ENCODE data around the gene MESD. TPM values are rescaled to one million over a fixed set of nuclear protein-coding genes. Genes with fewer than 3 reads are reported as not detected.
A peak's percentile ranks its signal among the peaks of the same experiment; 100 is the strongest.

MESD gene
- total RNA-seq, 1 experiment from 2014 or later: 21.2 TPM

- no TSS peak for BruUV-seq (replicated peaks)
- H3K36me3 ChIP-seq (ENCODE audit: low read depth, low read length): no peaks in the 10 kb centered on the region
- H3K9me3 ChIP-seq (ENCODE audit: low read length): no peaks in the 10 kb centered on the region
- H3F3A ChIP-seq (ENCODE audit: low read length, unreplicated experiment): no peaks in the 10 kb centered on the region
- no peak overlapping the region for H2AFZ ChIP-seq (ENCODE audit: low read length)
- ChIA-PET POLR2A (ENCODE audit: unreplicated experiment) (no interaction called here), CTCF (no interaction called here)
- H3K27me3 ChIP-seq (ENCODE audit: low read length): no peaks in the 10 kb centered on the region
- H3K4me2 ChIP-seq (ENCODE audit: low read length): no peak overlapping the region
- DNase-seq (peak; percentile 15), ATAC-seq (no peak)
- TF ChIP-seq CTCF (conservative IDR thresholded peaks at IDR 0.05; ENCODE audit: low read depth, low read length) (no peak), EZH2phosphoT487 (IDR thresholded peaks at IDR 0.05; ENCODE audit: borderline replicate concordance, low read length) (no peak), EZH2 (IDR thresholded peaks at IDR 0.05; ENCODE audit: low read length, unreplicated experiment) (no peak)
- H3K4me1 ChIP-seq (ENCODE audit: insufficient read depth, low read length): no peaks in the 10 kb centered on the region
- H3K27ac ChIP-seq (ENCODE audit: low read length): peak overlapping the region; percentile 9; the same call in 1 of the 2 replicates
- H4K20me1 ChIP-seq (ENCODE audit: low read length): no peaks in the 10 kb centered on the region
- H3K9me2 ChIP-seq (replicated peaks; ENCODE audit: low read length): no peaks in the 10 kb centered on the region
- no peak overlapping the region for H3K9ac ChIP-seq (ENCODE audit: low read length)
- intact Hi-C loops (cut with micrococcal nuclease): no loop called here
- no peaks in the 10 kb centered on the region for H3K79me2 ChIP-seq (ENCODE audit: low read length)
- H3K4me3 ChIP-seq (ENCODE audit: low read length): no peak overlapping the region
Observed at GRCh38 chr15:81023483-81024264, 34.1 kb upstream of the MESD start.

- no peaks in the 10 kb centered on the region for H4K20me1 ChIP-seq (ENCODE audit: low read length)
- H3K9ac ChIP-seq (ENCODE audit: low read length): no peak overlapping the region
- ChIA-PET POLR2A (ENCODE audit: unreplicated experiment) (no interaction called here), CTCF (no interaction called here)
- TF ChIP-seq CTCF (conservative IDR thresholded peaks at IDR 0.05; ENCODE audit: low read depth, low read length) (no peak), EZH2 (IDR thresholded peaks at IDR 0.05; ENCODE audit: low read length, unreplicated experiment) (no peak), EZH2phosphoT487 (IDR thresholded peaks at IDR 0.05; ENCODE audit: borderline replicate concordance, low read length) (no peak)
- no peaks in the 10 kb centered on the region for H3K79me2 ChIP-seq (ENCODE audit: low read length)
- no peak overlapping the region for H3K4me2 ChIP-seq (ENCODE audit: low read length)
- H3F3A ChIP-seq (ENCODE audit: low read length, unreplicated experiment): no peaks in the 10 kb centered on the region
- H2AFZ ChIP-seq (ENCODE audit: low read length): no peak overlapping the region
- no peaks in the 10 kb centered on the region for H3K27me3 ChIP-seq (ENCODE audit: low read length)
- ATAC-seq (no peak), DNase-seq (no peak)
- H3K9me2 ChIP-seq (replicated peaks; ENCODE audit: low read length): no peaks in the 10 kb centered on the region
- H3K4me3 ChIP-seq (ENCODE audit: low read length): no peak overlapping the region
- intact Hi-C loops (cut with micrococcal nuclease): no loop called here
- no peaks in the 10 kb centered on the region for H3K36me3 ChIP-seq (ENCODE audit: low read depth, low read length)
- no peaks in the 10 kb centered on the region for H3K4me1 ChIP-seq (ENCODE audit: insufficient read depth, low read length)
- BruUV-seq (replicated peaks): no TSS peak
- no peak overlapping the region for H3K27ac ChIP-seq (ENCODE audit: low read length)
- H3K9me3 ChIP-seq (ENCODE audit: low read length): no peaks in the 10 kb centered on the region
Observed at GRCh38 chr15:81021321-81021720, 31.7 kb upstream of the MESD start.

GRCh38 chr15:81018197-81018596 is 28.6 kb upstream of the MESD start:
- DNase-seq (no peak), ATAC-seq (no peak)
- Histone ChIP-seq H4K20me1 (ENCODE audit: low read length) (no peaks in the 10 kb centered on the region), H3K27me3 (ENCODE audit: low read length) (no peaks in the 10 kb centered on the region), H3K36me3 (ENCODE audit: low read depth, low read length) (no peaks in the 10 kb centered on the region), H3K27ac (ENCODE audit: low read length) (no peak overlapping the region), H3K9me3 (ENCODE audit: low read length) (no peaks in the 10 kb centered on the region), H2AFZ (ENCODE audit: low read length) (no peak overlapping the region), H3K9me2 (replicated peaks; ENCODE audit: low read length) (no peaks in the 10 kb centered on the region), H3K4me2 (ENCODE audit: low read length) (no peak overlapping the region), H3K79me2 (ENCODE audit: low read length) (no peaks in the 10 kb centered on the region), H3K4me3 (ENCODE audit: low read length) (no peak overlapping the region), H3F3A (ENCODE audit: low read length, unreplicated experiment) (no peaks in the 10 kb centered on the region), H3K4me1 (ENCODE audit: insufficient read depth, low read length) (no peaks in the 10 kb centered on the region), H3K9ac (ENCODE audit: low read length) (no peak overlapping the region)
- ChIA-PET CTCF (no interaction called here), POLR2A (ENCODE audit: unreplicated experiment) (no interaction called here)
- BruUV-seq (replicated peaks): no TSS peak
- intact Hi-C loops (cut with micrococcal nuclease): no loop called here
- TF ChIP-seq EZH2phosphoT487 (IDR thresholded peaks at IDR 0.05; ENCODE audit: borderline replicate concordance, low read length): no peak
- no peak for TF ChIP-seq EZH2 (IDR thresholded peaks at IDR 0.05; ENCODE audit: low read length, unreplicated experiment)
- TF ChIP-seq CTCF (conservative IDR thresholded peaks at IDR 0.05; ENCODE audit: low read depth, low read length): no peak

All from PC-3 (cell line).